Stomach (tissue), 19 donors: Measurements from ENCODE around the gene SLC12A3. TPM values are rescaled to one million over a fixed set of nuclear protein-coding genes. Genes with fewer than 3 reads are reported as not detected.

Experiments used
- DNase-seq, 2 donors: peaks; one replicate each; pipeline versions ENCODE4 v3.0.0 to v3.0.0-alpha.2; 2013 to 2019
- H3K27ac ChIP-seq, 5 donors: fragments of 200-600 bp in 4 of 5; sonication (generic) in 4 of 5; one replicate each; pipeline ENCODE4 v1.5.1; 2013 to 2019; ENCODE audit warnings: mild to moderate bottlenecking in 1 of 5, moderate library complexity in 1 of 5
- H3K27me3 ChIP-seq, 3 donors: fragments of 200-600 bp; sonication (generic); one replicate each; pipeline ENCODE4 v1.5.1; 2017 to 2019; ENCODE audit warnings: mixed run types in 1 of 3
- H3K36me3 ChIP-seq, 4 donors: fragments of 200-600 bp; sonication (generic); 1 replicate in 3 of 4; 2 replicates in 1 of 4; pipeline ENCODE4 v1.5.1; 2016 to 2019
- H3K4me1 ChIP-seq, 4 donors: fragments of 200-600 bp; sonication (generic); one replicate each; pipeline ENCODE4 v1.5.1; 2016 to 2019
- H3K4me3 ChIP-seq, 4 donors: fragments of 200-600 bp; sonication (generic) in 3 of 4; one replicate each; pipeline ENCODE4 v1.5.1; 2016 to 2019; ENCODE audit warnings: mild to moderate bottlenecking in 1 of 4
- H3K9me3 ChIP-seq, 4 donors: fragments of 200-600 bp; sonication (generic); one replicate each; pipeline ENCODE4 v1.5.1; 2016 to 2019
- CTCF ChIP-seq, 7 experiments: fragments of 450-650 bp in 4 of 7; fragments of 200-600 bp in 3 of 7; sonication (generic) in 3 of 7; IDR thresholded peaks; one replicate each; pipeline ENCODE4 v1.5.1; 2016 to 2019; ENCODE audit warnings: antibody characterized with exemption in 7 of 7, control low read depth in 2 of 7, mild to moderate bottlenecking in 1 of 7
- EP300 ChIP-seq: sonication (generic); formaldehyde crosslinking; IDR thresholded peaks from one replicate; pipeline ENCODE4 v1.6.1; 2017; ENCODE audit warnings: antibody characterized with exemption
- POLR2A ChIP-seq, 4 donors: fragments of 450-650 bp; IDR thresholded peaks; one replicate each; pipeline ENCODE4 v1.6.1; 2016; ENCODE audit warnings: antibody characterized with exemption in 4 of 4, control low read depth in 2 of 4, mild to moderate bottlenecking in 1 of 4, moderate library complexity in 1 of 4
- POLR2AphosphoS5 ChIP-seq, 3 donors: sonication (generic); formaldehyde crosslinking; IDR thresholded peaks; one replicate each; pipeline ENCODE4 v1.6.1; 2016; ENCODE audit warnings: antibody characterized with exemption in 3 of 3
- WGBS, 5 donors: extraction: QIAGEN DNeasy Blood & Tissue Kit in 3 of 5; methylation state at CpG; one replicate each; pipeline versions ENCODE4 v1.1.5 to v1.1.7; 2013 to 2018; 5-methylcytosine and 5-hydroxymethylcytosine counted together
- intact Hi-C: fragments of 100-400 bp; cut with DNase I; formaldehyde crosslinking; loops from one replicate; pipeline ENCODE4 v1.15.1; 2023; ENCODE audit warnings: low total_unique reads
- long read RNA-seq, 10 donors: transcript quantifications; one replicate each; lab custom pipeline, GENCODE V29; 2026
- polyA plus RNA-seq, 3 donors: library from polyadenylated mRNA; stranded (reverse); fragments of 200-250 nt; gene quantifications; one replicate each; pipeline ENCODE4 v1.2.3, GENCODE V29; 2013
- total RNA-seq, 5 donors: library from RNA; depleted of rRNA; stranded (reverse); fragments of >200 nt; gene quantifications; one replicate each; pipeline versions ENCODE4 v1.1.0 to v1.2.3, GENCODE V29; 2014 to 2016
- donor health status: healthy with polysubstance abuse.
- donor health status: Bipolar disorder and iron deficiency.
- donor health status: healthy.

SLC12A3 gene
- total RNA-seq (not detected), polyA plus RNA-seq (under 1 TPM in 2 of 3 donors, not detected in 1; 0.10 to 0.12 TPM)
- long read RNA-seq, donor 1, result 0 reads
- long read RNA-seq, donor 2, result 0 reads
- long read RNA-seq, donor 3, result 0 reads
- long read RNA-seq, donor 4, result 0 reads
- long read RNA-seq, donor 5, result 0 reads
- long read RNA-seq, donor 6, result 0 reads
- long read RNA-seq, donor 7, result 0 reads
- long read RNA-seq, donor 8, result 0 reads
- long read RNA-seq, donor 9, result 0 reads
- long read RNA-seq, donor 10, result 0 reads

GRCh38 chr16:56864960-56865359 is at the start of gene SLC12A3:
Gene SLC12A3 (plus strand): TSS chr16:56865207. CDS start chr16:56865236, 29 bp downstream.
- WGBS, 5 donors, result 78 to 86% (median 79%) methylated on average over 8 to 12 of the region's 12 CpGs
- Histone ChIP-seq H3K27me3 (no peaks in the 10 kb centered on the region), H3K36me3 (no peaks in the 10 kb centered on the region), H3K4me3 (no peak within 1 kb of the TSS), H3K27ac (no peak within 1 kb of the TSS), H3K4me1 (peaks cover 0 to 16% (median 12%) of the 10 kb centered on the region in 4 donors), H3K9me3 (no peaks in the 10 kb centered on the region)
- TF ChIP-seq POLR2A (IDR thresholded peaks at IDR 0.05) (no peak), CTCF (IDR thresholded peaks at IDR 0.05) (no peak), POLR2AphosphoS5 (IDR thresholded peaks at IDR 0.05) (no peak), EP300 (no peak)
- intact Hi-C loops, result loop anchor here (5.0 kb wide), 1 partner anchor 87 kb away; no protein-coding TSS in a partner anchor
- no peak for DNase-seq

- Histone ChIP-seq H3K27me3 (no peaks in the 10 kb centered on the region), H3K4me3 (no peak overlapping the region), H3K4me1 (peaks cover 0 to 12% (median 8%) of the 10 kb centered on the region in 4 donors), H3K27ac (no peak overlapping the region), H3K36me3 (peaks cover 0 to 19% (median 17%) of the 10 kb centered on the region in 4 donors), H3K9me3 (no peaks in the 10 kb centered on the region)
- DNase-seq, result peak in 1 of 2 donors; percentile 15
- TF ChIP-seq POLR2AphosphoS5 (IDR thresholded peaks at IDR 0.05) (no peak), EP300 (no peak), POLR2A (IDR thresholded peaks at IDR 0.05) (no peak), CTCF (IDR thresholded peaks at IDR 0.05) (no peak)
- intact Hi-C loops, result no loop called here
Measured at GRCh38 chr16:56815721-56816120, 49.3 kb upstream of the SLC12A3 start.

GRCh38 chr16:56817056-56817455 is 48.0 kb upstream of the SLC12A3 start:
- DNase-seq, result no peak
- intact Hi-C loops, result no loop called here
- H3K9me3 ChIP-seq, result no peaks in the 10 kb centered on the region
- no peak overlapping the region for H3K4me3 ChIP-seq
- H3K27me3 ChIP-seq, result no peaks in the 10 kb centered on the region
- H3K27ac ChIP-seq, result no peak overlapping the region
- TF ChIP-seq CTCF (IDR thresholded peaks at IDR 0.05) (no peak), POLR2A (IDR thresholded peaks at IDR 0.05) (no peak), POLR2AphosphoS5 (IDR thresholded peaks at IDR 0.05) (no peak), EP300 (no peak)
- peaks cover 5 to 31% (median 30%) of the 10 kb centered on the region in 4 donors for H3K36me3 ChIP-seq
- peaks cover 0 to 12% (median 8%) of the 10 kb centered on the region in 4 donors for H3K4me1 ChIP-seq

- DNase-seq, result no peak
- intact Hi-C loops, result no loop called here
- no peak overlapping the region for H3K27ac ChIP-seq
- no peaks in the 10 kb centered on the region for H3K9me3 ChIP-seq
- H3K4me1 ChIP-seq, result peaks cover 0 to 12% (median 8%) of the 10 kb centered on the region in 4 donors
- no peak overlapping the region for H3K4me3 ChIP-seq
- TF ChIP-seq POLR2AphosphoS5 (IDR thresholded peaks at IDR 0.05) (no peak), EP300 (no peak), CTCF (IDR thresholded peaks at IDR 0.05) (no peak), POLR2A (IDR thresholded peaks at IDR 0.05) (no peak)
- H3K36me3 ChIP-seq, result peaks cover 5 to 39% (median 35%) of the 10 kb centered on the region in 4 donors
- WGBS, 5 donors, result 81 to 94% (median 89%) methylated on average over 1 of the region's 1 CpG
- no peaks in the 10 kb centered on the region for H3K27me3 ChIP-seq
Measured at GRCh38 chr16:56817938-56818337, 47.1 kb upstream of the SLC12A3 start.
